ENCODE data around the gene NLRX1. TPM values are rescaled to one million over a fixed set of nuclear protein-coding genes. Genes with fewer than 3 reads are reported as not detected.
A peak's percentile ranks its signal among the peaks of the same experiment; 100 is the strongest.
"Not testable (repeated sequence)": the region's sequence is repeated elsewhere in the genome, so short reads cannot be mapped to it uniquely, and the experiment has no call there.

NLRX1 gene
- total RNA-seq, 2 donors from 2014 or later: 13.5 to 21.8 TPM

GRCh38 chr11:119149018-119149785 lies 19.3 kb upstream of the NLRX1 start, which contains the start of gene ABCG4:
Gene ABCG4, plus strand, starts transcription at chr11:119149052. Its CDS starts 914 bp downstream, at chr11:119149966.
- DNase-seq (ENCODE audit: low spot score in 2 of 2): peak in 1 of 2 donors; percentile 38
- no peak within 1 kb of the TSS for H3K27ac Mint-ChIP-seq
- H3K36me3 Mint-ChIP-seq: no peaks in the 10 kb centered on the region
- ATAC-seq: peak; percentile 53 to 75
- H3K9me3 Mint-ChIP-seq: no peaks in the 10 kb centered on the region

GRCh38 chr11:119149786-119150275 lies 18.7 kb upstream of the NLRX1 start:
- no peak for ATAC-seq
- Mint-ChIP-seq H3K36me3 (no peaks in the 10 kb centered on the region), H3K9me3 (no peaks in the 10 kb centered on the region), H3K27ac (no peak overlapping the region)
- DNase-seq (ENCODE audit: low spot score in 2 of 2): no peak

- DNase-seq (ENCODE audit: low spot score in 2 of 2): no peak
- Mint-ChIP-seq H3K27ac (no peak overlapping the region), H3K36me3 (no peaks in the 10 kb centered on the region), H3K9me3 (no peaks in the 10 kb centered on the region)
- no peak for ATAC-seq
These were observed 16.5 kb upstream of the NLRX1 start for GRCh38 chr11:119152043-119152442.

GRCh38 chr11:119152604-119153003 lies 15.9 kb upstream of the NLRX1 start:
- no peak overlapping the region for H3K27ac Mint-ChIP-seq
- H3K9me3 Mint-ChIP-seq: no peaks in the 10 kb centered on the region
- ATAC-seq (no peak), DNase-seq (ENCODE audit: low spot score in 2 of 2) (no peak)
- no peaks in the 10 kb centered on the region for H3K36me3 Mint-ChIP-seq

GRCh38 chr11:119153049-119153818 lies 15.3 kb upstream of the NLRX1 start:
- H3K36me3 Mint-ChIP-seq: no peaks in the 10 kb centered on the region
- no peak for DNase-seq (ENCODE audit: low spot score in 2 of 2)
- ATAC-seq: no peak
- H3K9me3 Mint-ChIP-seq: no peaks in the 10 kb centered on the region
- H3K27ac Mint-ChIP-seq: no peak overlapping the region

- DNase-seq (ENCODE audit: low spot score in 2 of 2): no peak
- H3K9me3 Mint-ChIP-seq: no peaks in the 10 kb centered on the region
- H3K27ac Mint-ChIP-seq: no peak overlapping the region
- ATAC-seq: no peak
- no peaks in the 10 kb centered on the region for H3K36me3 Mint-ChIP-seq
These were observed 14.3 kb upstream of the NLRX1 start for GRCh38 chr11:119154178-119154577.

GRCh38 chr11:119155733-119156492 lies 12.6 kb upstream of the NLRX1 start:
- H3K27ac Mint-ChIP-seq: peak overlapping the region; percentile 4 to 16
- DNase-seq (ENCODE audit: low spot score in 2 of 2) (no peak), ATAC-seq (peak; percentile 13 to 47)
- H3K36me3 Mint-ChIP-seq: no peaks in the 10 kb centered on the region
- H3K9me3 Mint-ChIP-seq: no peaks in the 10 kb centered on the region

GRCh38 chr11:119156496-119156895 lies 12.0 kb upstream of the NLRX1 start:
- DNase-seq (ENCODE audit: low spot score in 2 of 2) (no peak), ATAC-seq (no peak)
- Mint-ChIP-seq H3K9me3 (no peaks in the 10 kb centered on the region), H3K27ac (peak overlapping the region in 1 of 2 donors; percentile 16), H3K36me3 (no peaks in the 10 kb centered on the region)

- Mint-ChIP-seq H3K27ac (no peak overlapping the region), H3K9me3 (no peaks in the 10 kb centered on the region), H3K36me3 (no peaks in the 10 kb centered on the region)
- DNase-seq (ENCODE audit: low spot score in 2 of 2): no peak
- ATAC-seq: no peak
These were observed 11.5 kb upstream of the NLRX1 start for GRCh38 chr11:119157063-119157462.

GRCh38 chr11:119158467-119158866 lies 10.1 kb upstream of the NLRX1 start:
- Mint-ChIP-seq H3K27ac (no peak overlapping the region), H3K9me3 (no peaks in the 10 kb centered on the region), H3K36me3 (no peaks in the 10 kb centered on the region)
- DNase-seq (ENCODE audit: low spot score in 2 of 2): no peak
- ATAC-seq: no peak

GRCh38 chr11:119160151-119160550 lies 8.4 kb upstream of the NLRX1 start:
- H3K9me3 Mint-ChIP-seq: no peaks in the 10 kb centered on the region
- DNase-seq (ENCODE audit: low spot score in 2 of 2) (no peak), ATAC-seq (no peak)
- no peaks in the 10 kb centered on the region for H3K36me3 Mint-ChIP-seq
- H3K27ac Mint-ChIP-seq: no peak overlapping the region

- ATAC-seq: no peak
- Mint-ChIP-seq H3K9me3 (no peaks in the 10 kb centered on the region), H3K27ac (peak overlapping the region in 1 of 2 donors; percentile 14), H3K36me3 (no peaks in the 10 kb centered on the region)
- no peak for DNase-seq (ENCODE audit: low spot score in 2 of 2)
These were observed 6.7 kb upstream of the NLRX1 start for GRCh38 chr11:119161871-119162270.

GRCh38 chr11:119166368-119167076 lies 2.0 kb upstream of the NLRX1 start:
- H3K27ac Mint-ChIP-seq: no peak overlapping the region
- ATAC-seq (no peak), DNase-seq (ENCODE audit: low spot score in 2 of 2) (no peak)
- H3K36me3 Mint-ChIP-seq: no peaks in the 10 kb centered on the region
- no peaks in the 10 kb centered on the region for H3K9me3 Mint-ChIP-seq

GRCh38 chr11:119167077-119167458 lies 1.5 kb upstream of the NLRX1 start:
- not testable (repeated sequence) for ATAC-seq; H3K27ac Mint-ChIP-seq; H3K9me3 Mint-ChIP-seq; H3K36me3 Mint-ChIP-seq; DNase-seq (ENCODE audit: low spot score in 2 of 2)

- Mint-ChIP-seq H3K27ac (peak overlapping the region in 1 of 2 donors; percentile 84), H3K9me3 (no peaks in the 10 kb centered on the region), H3K36me3 (no peaks in the 10 kb centered on the region)
- ATAC-seq (no peak), DNase-seq (ENCODE audit: low spot score in 2 of 2) (no peak)
These were observed 592 bp upstream of the NLRX1 start for GRCh38 chr11:119167933-119168332.

- H3K27ac Mint-ChIP-seq: peak overlapping the region; percentile 84 to 94
- DNase-seq (ENCODE audit: low spot score in 2 of 2) (peak; percentile 62 to 73), ATAC-seq (peak; percentile 71 to 72)
- H3K9me3 Mint-ChIP-seq: no peaks in the 10 kb centered on the region
- H3K36me3 Mint-ChIP-seq: peaks cover 0 to 4% of the 10 kb centered on the region in 2 donors
These were observed 776 bp downstream of the NLRX1 start for GRCh38 chr11:119169282-119169719.
